Cerebellar nuclear complex (tissue), 1 donor: Measurements from ENCODE around the gene RPS6KA1.
A peak's percentile ranks its signal among the peaks of the same experiment; 100 is the strongest.
"Not testable (repeated sequence)": the region's sequence is repeated elsewhere in the genome, so short reads cannot be mapped to it uniquely, and the experiment has no call there.

Experiments used
- DNase-seq, 2 experiments: peaks; one replicate each; lab custom pipeline; 2025; lab: John Stamatoyannopoulos, UW

The RPS6KA1 gene

GRCh38 chr1:26529655-26530409, at the start of gene RPS6KA1:
RPS6KA1 (plus strand) TSS chr1:26529761; CDS start chr1:26529921, 160 bp downstream.
- DNase-seq = peak in 1 of 2 experiments; percentile 24

GRCh38 chr1:26482921-26483320, 46.6 kb upstream of the RPS6KA1 start:
- no peak for DNase-seq

- no peak for DNase-seq
Measured at GRCh38 chr1:26483980-26484379, 45.6 kb upstream of the RPS6KA1 start.

GRCh38 chr1:26490155-26490554, 39.4 kb upstream of the RPS6KA1 start:
- DNase-seq = no peak

GRCh38 chr1:26493267-26493666, 36.3 kb upstream of the RPS6KA1 start:
- no peak for DNase-seq

GRCh38 chr1:26493938-26494337, 35.6 kb upstream of the RPS6KA1 start:
- DNase-seq = no peak

- no peak for DNase-seq
Measured at GRCh38 chr1:26496861-26497260, 32.7 kb upstream of the RPS6KA1 start.

GRCh38 chr1:26498894-26499293, 30.7 kb upstream of the RPS6KA1 start:
- DNase-seq = no peak

- no peak for DNase-seq
Measured at GRCh38 chr1:26500488-26501175, 28.9 kb upstream of the RPS6KA1 start.

- DNase-seq = not testable (repeated sequence)
Measured at GRCh38 chr1:26510711-26511110, 18.9 kb upstream of the RPS6KA1 start.

- DNase-seq = not testable (repeated sequence)
Measured at GRCh38 chr1:26515836-26516235, 13.7 kb upstream of the RPS6KA1 start.

GRCh38 chr1:26516987-26517765, 12.4 kb upstream of the RPS6KA1 start:
- DNase-seq = no peak

- DNase-seq = no peak
Measured at GRCh38 chr1:26517766-26518049, 11.9 kb upstream of the RPS6KA1 start.

GRCh38 chr1:26518355-26518754, 11.2 kb upstream of the RPS6KA1 start:
- DNase-seq = no peak

GRCh38 chr1:26520339-26520738, 9.2 kb upstream of the RPS6KA1 start:
- DNase-seq = no peak

GRCh38 chr1:26521669-26522030, 7.9 kb upstream of the RPS6KA1 start:
- no peak for DNase-seq

- DNase-seq = no peak
Measured at GRCh38 chr1:26522073-26522472, 7.5 kb upstream of the RPS6KA1 start.

GRCh38 chr1:26524181-26524580, 5.4 kb upstream of the RPS6KA1 start:
- no peak for DNase-seq

GRCh38 chr1:26526287-26526686, 3.3 kb upstream of the RPS6KA1 start:
- no peak for DNase-seq

GRCh38 chr1:26529405-26529654, 231 bp upstream of the RPS6KA1 start:
- no peak for DNase-seq

- DNase-seq = no peak
Measured at GRCh38 chr1:26530410-26530894, 891 bp downstream of the RPS6KA1 start.

GRCh38 chr1:26530895-26531598, 1.5 kb downstream of the RPS6KA1 start:
- no peak for DNase-seq
